ENCODE measurements around the gene RTN3. TPM values are rescaled to one million over a fixed set of nuclear protein-coding genes. Genes with fewer than 3 reads are reported as not detected.

The RTN3 gene
- total RNA-seq, 1 donor from 2014 or later = 45.0 TPM

GRCh38 chr11:63686926-63687325 lies 5.6 kb downstream of the RTN3 start:
- H3K4me3 ChIP-seq = no peak overlapping the region
- no peaks in the 10 kb centered on the region for H3K27me3 ChIP-seq (ENCODE audit: low read depth)
- peaks cover 69% of the 10 kb centered on the region for H3K4me1 ChIP-seq
- H3K36me3 ChIP-seq = no peaks in the 10 kb centered on the region
- no peak for DNase-seq
- no peaks in the 10 kb centered on the region for H3K9me3 ChIP-seq (replicated peaks)
- H3K27ac ChIP-seq (replicated peaks) = no peak overlapping the region
- intact Hi-C loops (cut with micrococcal nuclease) = no loop called here
- TF ChIP-seq CTCF (IDR thresholded peaks at IDR 0.05; ENCODE audit: borderline replicate concordance) = no peak

GRCh38 chr11:63687845-63688244 lies 6.5 kb downstream of the RTN3 start:
- DNase-seq = no peak
- H3K36me3 ChIP-seq = no peaks in the 10 kb centered on the region
- peaks cover 60% of the 10 kb centered on the region for H3K4me1 ChIP-seq
- intact Hi-C loops (cut with micrococcal nuclease) = no loop called here
- no peak overlapping the region for H3K27ac ChIP-seq (replicated peaks)
- no peaks in the 10 kb centered on the region for H3K27me3 ChIP-seq (ENCODE audit: low read depth)
- no peak overlapping the region for H3K4me3 ChIP-seq
- TF ChIP-seq CTCF (IDR thresholded peaks at IDR 0.05; ENCODE audit: borderline replicate concordance) = no peak
- H3K9me3 ChIP-seq (replicated peaks) = no peaks in the 10 kb centered on the region

GRCh38 chr11:63694596-63694995 lies 13.3 kb downstream of the RTN3 start:
- Histone ChIP-seq H3K4me1 (peaks cover 16% of the 10 kb centered on the region), H3K9me3 (replicated peaks) (no peaks in the 10 kb centered on the region), H3K36me3 (no peaks in the 10 kb centered on the region), H3K4me3 (no peak overlapping the region), H3K27ac (replicated peaks) (no peak overlapping the region), H3K27me3 (ENCODE audit: low read depth) (no peaks in the 10 kb centered on the region)
- DNase-seq = no peak
- no peak for TF ChIP-seq CTCF (IDR thresholded peaks at IDR 0.05; ENCODE audit: borderline replicate concordance)
- intact Hi-C loops (cut with micrococcal nuclease) = no loop called here

- DNase-seq = no peak
- no peak overlapping the region for H3K27ac ChIP-seq (replicated peaks)
- no peaks in the 10 kb centered on the region for H3K9me3 ChIP-seq (replicated peaks)
- no peaks in the 10 kb centered on the region for H3K36me3 ChIP-seq
- no peak for TF ChIP-seq CTCF (IDR thresholded peaks at IDR 0.05; ENCODE audit: borderline replicate concordance)
- peaks cover 15% of the 10 kb centered on the region for H3K4me1 ChIP-seq
- no peak overlapping the region for H3K4me3 ChIP-seq
- intact Hi-C loops (cut with micrococcal nuclease) = no loop called here
- no peaks in the 10 kb centered on the region for H3K27me3 ChIP-seq (ENCODE audit: low read depth)
Measured at GRCh38 chr11:63698976-63699733, 17.9 kb downstream of the RTN3 start.

GRCh38 chr11:63699896-63700295 lies 18.6 kb downstream of the RTN3 start:
- H3K27me3 ChIP-seq (ENCODE audit: low read depth) = no peaks in the 10 kb centered on the region
- intact Hi-C loops (cut with micrococcal nuclease) = no loop called here
- TF ChIP-seq CTCF (IDR thresholded peaks at IDR 0.05; ENCODE audit: borderline replicate concordance) = no peak
- no peaks in the 10 kb centered on the region for H3K36me3 ChIP-seq
- no peak for DNase-seq
- no peak overlapping the region for H3K4me3 ChIP-seq
- no peaks in the 10 kb centered on the region for H3K9me3 ChIP-seq (replicated peaks)
- H3K27ac ChIP-seq (replicated peaks) = no peak overlapping the region
- peaks cover 15% of the 10 kb centered on the region for H3K4me1 ChIP-seq

All from left ventricle myocardium inferior (tissue), 1 donor.